ENCODE results near the gene AKAP7.

Gene AKAP7

DNA sequence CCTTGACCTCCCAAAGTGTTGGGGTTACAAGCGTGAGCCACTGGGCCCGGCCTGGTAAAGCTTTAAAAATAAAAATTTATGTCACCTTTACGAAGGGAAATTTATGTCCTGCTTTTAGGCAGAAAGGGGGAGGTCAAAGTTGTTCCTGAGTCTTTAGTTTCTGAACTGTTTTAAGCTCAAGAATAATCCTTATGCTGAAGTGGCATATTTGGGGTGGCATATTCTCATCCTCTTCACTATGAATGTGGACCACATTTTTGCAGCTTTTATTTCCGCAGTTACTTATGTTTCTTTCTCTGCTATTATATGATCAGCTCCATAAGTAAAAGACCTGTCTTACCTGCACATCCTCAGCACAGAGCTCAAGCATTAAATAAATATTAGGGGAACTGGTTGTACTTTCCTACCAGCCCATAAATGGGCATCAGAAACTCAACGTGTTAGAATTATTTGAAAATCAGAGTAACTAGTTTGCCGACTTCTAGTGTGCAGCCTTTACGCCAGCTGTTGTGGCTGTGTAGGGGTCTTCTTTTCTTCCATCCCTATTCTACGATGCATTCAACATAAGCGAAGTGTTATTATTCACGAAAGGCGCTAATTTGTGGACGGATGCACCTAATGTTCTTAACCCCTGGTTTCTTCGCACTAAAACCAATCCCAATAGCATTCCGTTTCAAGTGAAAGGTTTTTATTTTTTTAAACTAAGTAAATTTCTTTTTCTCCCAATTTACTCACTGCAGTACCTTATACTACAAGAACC lies 867 bp upstream of the AKAP7 start:
- DNase-seq: no peak

DNA sequence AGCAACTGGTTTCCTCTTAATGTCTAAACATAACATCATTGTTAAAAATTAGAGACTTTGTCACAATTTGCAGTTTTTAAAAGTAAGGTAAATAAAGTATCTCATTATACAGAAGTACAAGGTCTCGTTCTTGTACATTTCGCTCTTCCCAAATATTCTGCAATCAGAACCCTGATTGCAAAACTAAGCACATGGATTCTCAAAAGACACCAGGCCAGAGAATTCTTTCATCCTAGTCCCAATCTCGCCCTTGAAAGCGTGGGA lies 355 bp upstream of the AKAP7 start:
- DNase-seq: peak; percentile 2

DNA sequence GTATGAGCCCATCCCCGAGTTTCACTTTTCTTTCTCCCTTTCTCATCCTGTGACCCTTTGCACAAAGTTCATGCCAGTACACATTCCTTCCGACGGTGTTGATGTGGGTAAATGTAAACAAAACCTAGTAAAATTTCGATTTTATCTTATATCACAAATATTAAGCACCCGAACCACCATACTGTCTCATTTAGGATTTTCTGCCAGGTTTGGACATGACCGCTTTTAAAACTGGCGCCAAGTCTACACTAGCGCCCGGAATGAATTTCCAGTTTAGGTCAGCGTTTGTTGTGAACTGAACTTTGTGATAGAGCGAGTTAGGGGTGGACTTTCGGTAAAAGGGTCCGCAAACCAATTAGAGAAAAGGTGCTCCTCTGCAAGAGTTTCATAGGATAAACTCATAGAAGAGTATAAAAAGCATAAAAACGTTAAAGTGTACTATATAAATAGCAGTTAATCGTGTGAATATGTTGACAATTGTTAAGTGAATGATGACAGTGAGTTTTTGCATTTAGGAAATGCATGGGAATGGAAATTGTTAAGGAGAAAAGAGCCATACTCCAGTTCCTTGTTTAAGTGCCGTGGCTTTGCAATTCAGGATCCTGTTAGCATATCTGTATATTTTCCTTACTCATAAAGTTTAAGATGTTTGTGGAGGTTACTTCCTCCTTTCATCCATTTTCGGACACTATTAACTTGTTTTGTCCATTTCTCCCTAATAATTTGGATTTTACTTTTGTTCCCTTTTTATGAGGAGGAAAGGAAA lies 937 bp downstream of the AKAP7 start:
- DNase-seq: no peak

DNA sequence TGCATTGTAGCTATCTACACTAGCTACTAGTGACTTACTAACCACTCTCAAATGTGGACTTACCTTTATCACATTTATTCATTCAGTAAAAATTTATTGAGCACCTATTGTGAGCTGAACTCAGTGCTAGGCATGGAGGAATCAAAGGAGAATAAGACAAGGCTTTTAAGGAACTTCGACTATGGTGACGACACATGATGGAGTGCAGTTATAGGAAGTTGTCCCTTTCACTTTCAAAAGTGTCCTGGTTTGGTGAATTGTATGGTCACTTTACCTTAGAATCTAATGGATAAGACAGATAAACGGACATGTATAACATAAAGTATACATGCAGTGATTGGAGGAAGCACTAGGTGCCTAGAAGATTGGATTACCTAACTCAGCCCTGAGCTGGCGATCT lies 4.3 kb downstream of the AKAP7 start:
- no peak for DNase-seq

DNA sequence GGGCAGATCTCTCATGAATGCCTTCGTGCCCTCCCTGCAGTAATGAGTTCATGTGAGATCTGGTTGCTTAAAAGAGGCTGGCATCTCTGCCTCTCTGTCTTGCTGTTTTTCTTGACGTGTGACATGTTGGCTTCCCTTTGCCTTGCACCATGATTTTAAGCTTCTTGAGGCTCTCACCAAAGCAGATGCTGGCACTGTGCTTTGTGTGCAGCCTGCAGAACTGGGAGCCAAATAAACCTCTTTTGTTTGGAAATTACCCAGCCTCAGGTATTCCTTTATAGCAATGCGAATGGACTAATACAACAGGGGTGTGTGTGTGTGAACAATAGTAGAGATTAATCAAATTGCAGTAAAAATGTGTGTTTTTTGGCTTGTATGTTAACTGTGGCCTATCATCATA lies 8.1 kb downstream of the AKAP7 start:
- no peak for DNase-seq

DNA sequence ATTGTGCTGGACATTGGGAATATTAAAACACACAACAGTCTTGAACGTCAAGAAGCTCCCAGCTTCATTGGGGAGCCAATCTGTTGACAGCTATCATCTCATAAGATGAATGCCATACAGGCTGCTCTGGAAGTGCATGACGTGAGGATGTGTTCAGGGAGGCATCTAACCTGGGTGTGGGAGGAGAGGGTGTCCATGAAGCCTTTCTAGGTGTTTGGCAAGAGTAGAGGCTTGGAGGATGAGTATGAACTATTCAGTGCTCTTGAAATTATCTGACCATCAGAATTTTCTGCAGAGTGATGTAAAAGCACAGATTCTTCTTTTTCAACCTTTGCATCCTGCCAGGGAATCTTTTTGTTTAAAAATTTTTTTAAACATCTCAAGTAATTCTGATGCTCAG lies 11.6 kb downstream of the AKAP7 start:
- no peak for DNase-seq

DNA sequence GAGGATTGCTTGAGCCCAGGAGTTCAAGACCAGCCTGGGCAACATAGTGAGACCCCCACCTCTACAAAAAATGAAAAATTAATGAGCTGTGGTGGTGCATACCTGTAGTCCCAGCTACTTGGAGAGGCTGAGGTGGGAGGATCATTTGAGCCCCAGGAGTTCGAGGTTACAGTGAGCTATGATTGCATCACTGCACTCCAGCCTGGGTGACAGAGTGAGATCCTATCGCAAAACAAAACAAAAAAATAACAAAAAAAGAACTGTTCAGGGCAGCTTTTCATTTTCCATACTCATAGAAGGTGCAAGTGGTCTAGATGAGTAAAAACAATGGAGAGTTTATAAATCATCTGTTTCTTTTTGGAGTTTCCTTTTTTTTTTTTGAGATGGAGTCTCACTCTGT lies 21.1 kb downstream of the AKAP7 start:
- no peak for DNase-seq

DNA sequence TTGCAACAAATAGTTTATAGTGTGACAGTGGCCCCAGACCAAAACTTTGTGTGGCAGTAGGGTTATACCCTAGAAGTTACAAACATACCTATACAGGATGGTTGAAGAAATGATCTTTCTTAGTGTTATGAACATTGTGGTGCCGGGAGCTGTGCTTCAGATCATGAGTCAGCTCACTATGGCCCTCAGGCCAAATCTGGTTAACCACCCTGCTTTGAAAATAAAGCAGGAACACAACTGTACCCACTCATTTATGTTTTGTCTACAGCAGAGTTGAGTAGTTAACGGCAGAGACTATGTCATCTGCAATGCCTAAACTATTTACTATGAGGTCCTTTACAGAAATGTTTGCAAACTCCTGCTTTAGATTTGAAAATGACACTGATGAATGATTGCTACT lies 24.3 kb downstream of the AKAP7 start:
- no peak for DNase-seq

DNA sequence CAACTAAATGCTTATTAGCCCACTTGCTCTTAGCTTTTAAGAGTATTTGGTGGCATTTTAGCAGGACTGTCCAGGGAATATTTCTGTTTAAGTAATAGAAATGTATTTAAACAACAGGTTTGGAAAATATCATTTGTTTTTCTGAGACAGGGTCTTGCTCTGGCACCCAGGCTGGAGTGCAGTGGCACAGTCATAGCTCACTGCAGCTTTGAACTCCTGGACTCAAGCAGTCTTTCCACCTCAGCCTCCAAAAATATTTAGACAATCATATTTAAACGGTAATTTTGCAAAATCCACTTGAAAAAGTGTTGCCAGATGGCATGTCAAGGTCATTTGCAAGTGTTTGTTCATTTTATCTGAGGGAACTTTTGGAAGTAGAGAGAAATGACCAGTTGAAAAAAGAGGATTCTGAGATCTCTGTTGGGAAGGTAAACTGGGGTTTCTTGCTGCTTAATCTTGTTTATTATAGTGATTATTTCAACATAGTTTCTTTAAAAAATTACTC lies 25.0 kb downstream of the AKAP7 start:
- DNase-seq: no peak

DNA sequence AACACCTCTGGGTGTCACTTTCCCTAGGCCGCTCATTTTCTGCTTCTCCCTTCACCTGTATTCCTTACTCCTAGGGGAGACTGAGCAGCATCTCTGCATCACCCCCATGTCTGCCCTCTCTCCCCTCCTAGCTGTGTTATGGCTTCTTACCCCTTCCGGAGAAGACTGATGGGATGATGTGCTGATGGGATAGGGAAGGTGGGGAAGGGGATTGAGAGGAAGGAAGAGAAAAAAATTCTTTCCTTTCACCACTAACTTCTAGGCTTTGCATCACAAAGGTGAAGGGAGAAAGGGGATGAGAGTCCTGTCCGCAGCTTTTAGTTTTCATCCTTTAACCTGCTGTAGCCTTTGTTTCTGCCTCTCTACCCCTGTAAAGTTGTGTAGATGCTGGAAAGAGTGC lies 26.7 kb downstream of the AKAP7 start:
- DNase-seq: no peak

DNA sequence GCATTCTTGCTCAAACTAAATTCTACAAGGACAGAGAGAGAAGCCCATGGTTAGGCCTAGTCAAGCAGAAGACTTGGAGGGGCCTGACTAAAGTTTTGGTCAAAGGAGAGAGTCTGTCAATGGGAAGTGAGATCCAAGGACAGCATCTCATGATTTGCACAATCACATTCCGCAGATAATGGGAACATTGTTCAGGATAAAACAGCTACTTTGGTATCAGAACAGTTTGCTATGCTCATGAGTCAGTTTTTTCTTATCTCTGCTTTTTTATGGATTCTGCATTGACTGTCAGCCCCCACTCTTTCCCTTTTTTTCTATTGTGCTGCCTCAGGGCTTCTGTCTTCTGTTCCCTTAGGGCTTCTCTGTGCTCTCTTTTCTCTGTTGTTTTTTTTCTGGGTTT lies 28.6 kb downstream of the AKAP7 start:
- DNase-seq: no peak

DNA sequence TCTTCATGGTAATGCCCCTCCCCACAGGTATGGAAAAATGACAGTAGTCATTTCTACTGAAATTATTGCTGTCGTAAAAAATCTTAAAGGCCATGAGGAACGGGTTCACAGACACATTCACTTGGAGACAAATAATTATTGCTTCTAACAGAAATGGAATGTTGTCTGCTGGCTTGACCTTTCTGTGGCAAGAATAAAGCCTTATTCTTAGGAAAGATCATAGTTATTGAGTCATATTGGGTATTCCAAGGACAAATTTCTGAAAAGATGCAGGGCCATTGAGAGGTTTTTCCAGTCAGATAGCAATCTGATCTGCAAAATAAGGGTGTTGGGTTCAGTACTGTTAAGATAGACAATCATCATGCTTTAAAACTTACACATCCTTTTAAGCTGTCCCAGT lies 29.2 kb downstream of the AKAP7 start:
- DNase-seq: no peak

DNA sequence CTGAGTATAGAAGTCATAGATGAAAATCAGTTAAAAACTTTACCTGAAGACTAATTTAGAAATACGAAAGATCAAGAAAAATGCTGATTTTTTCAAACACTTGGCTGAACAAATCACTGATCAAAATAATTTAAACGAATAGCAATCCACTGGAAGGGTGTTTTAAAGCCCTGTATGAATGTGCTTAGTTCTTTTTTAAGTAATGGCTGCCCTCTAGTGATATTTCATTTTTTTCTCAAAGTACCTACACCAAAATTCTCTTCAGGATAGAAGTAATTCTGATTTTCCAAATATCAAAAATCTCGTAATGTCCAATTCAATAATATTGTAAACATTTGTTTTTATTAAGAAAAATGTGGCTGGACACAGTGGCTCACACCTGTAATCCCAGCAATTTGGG lies 32.5 kb downstream of the AKAP7 start:
- no peak for DNase-seq

DNA sequence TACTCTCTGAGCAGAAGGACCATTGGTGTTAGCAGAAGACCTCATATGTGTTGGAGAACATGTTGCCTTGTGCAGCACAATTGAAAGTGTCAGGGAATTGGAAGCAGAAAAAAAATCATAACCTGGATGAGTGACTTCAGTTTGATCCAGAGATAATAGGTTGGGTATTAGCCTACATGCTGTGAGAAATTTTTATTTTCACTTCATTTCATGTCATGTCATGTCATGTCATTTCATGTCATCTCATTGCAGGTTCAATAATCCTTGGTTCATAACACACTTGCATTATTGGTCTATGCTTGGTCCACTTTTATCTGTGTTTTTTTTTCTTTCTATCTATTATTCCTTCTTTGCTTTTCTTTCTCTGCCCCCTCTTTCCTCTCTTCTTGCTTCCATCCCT lies 34.3 kb downstream of the AKAP7 start:
- DNase-seq: no peak

DNA sequence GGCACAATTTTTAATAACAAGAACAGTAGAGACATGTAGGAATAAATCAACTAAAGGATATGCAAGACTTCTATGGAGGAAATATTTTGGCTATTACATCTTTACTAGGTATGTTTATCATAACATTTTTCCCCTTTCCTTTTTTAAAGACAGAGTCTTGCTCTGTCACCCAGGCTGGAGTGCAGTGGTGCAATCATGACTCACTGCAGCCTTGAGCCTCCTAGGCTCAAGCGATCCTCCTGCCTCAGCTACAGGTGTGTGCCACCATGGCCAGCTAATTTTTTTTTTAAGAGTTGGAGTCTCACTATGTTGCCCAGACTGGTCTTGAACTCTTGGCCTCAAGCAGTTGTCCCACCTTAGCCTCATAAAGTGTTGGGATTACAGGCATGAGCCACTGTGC lies 37.0 kb downstream of the AKAP7 start:
- DNase-seq: no peak

DNA sequence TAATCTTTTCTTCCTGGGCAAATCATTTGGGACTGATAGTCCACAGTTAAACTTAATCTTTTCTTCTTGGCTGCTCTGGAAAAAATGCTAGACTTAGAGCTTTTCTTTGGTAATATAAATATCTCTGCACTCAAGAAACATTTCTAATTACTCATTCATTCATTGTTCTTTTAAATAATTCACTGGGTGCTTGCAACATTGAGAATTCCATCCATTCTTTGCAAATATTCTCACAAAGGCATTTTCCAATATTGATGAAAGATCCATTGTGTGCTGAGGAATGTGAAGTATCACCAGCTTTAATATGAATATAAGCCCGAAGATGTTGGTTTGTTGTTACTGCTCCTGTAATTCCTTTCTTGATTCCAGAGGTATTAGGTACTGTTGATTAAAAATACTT lies 38.4 kb downstream of the AKAP7 start:
- DNase-seq: no peak

DNA sequence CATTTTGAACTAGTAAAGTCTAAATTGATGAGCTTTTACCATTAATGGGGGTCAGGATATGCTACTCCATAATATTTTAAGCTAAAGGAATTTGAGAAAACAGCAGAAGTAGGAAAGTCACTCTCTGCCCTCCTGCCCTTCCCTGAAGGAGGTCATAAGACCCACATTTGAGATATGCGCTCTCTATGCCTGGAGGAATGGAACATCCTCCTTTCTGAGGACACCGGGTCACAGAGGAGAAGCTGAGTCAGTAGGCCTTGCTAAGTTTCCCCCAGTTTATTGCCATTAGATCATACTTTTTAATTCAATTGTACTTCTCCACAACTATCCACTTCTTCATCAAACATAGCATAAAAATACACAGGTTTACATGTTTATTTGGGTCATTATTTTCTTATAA lies 40.3 kb downstream of the AKAP7 start:
- DNase-seq: no peak

DNA sequence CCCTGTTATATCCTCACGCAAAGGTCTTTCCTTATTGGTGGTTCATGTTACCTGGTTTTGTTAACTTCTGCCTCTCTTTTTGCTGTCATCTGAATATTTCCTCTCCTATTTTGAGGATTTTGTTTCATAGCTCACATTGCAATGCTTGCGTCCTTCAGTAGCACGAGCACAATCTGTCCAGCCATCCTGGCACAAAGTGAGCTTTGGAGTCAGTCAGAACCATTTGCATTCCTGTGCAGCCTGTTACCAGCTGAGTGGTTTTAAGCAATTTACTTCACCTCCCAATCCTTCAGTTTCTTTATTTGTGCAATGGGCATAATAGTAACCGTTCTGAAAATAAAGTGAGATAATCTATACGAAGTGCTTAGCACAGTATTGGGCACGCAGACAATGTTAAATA lies 42.7 kb downstream of the AKAP7 start:
- no peak for DNase-seq

DNA sequence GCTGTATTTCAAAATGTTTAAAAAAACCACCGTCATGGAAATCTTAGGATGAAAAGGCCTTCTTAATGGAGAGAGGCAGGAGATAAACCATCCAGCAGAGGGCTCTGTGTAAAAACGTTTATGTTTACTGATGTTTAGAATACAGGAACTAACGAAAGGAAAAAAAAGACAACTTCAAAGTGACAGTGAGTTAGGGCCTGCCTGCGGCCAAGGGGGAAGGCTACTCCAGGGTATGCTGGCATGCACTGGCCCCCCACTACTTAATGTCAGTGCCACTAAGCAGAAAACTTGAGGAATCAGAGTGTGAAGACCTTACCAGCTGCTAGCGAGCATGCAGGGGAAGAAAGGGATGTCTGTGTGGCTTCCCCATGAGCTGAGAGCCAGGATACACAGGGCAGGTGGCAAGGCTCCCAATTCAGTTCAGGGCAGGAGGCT lies 47.7 kb downstream of the AKAP7 start:
- no peak for DNase-seq

DNA sequence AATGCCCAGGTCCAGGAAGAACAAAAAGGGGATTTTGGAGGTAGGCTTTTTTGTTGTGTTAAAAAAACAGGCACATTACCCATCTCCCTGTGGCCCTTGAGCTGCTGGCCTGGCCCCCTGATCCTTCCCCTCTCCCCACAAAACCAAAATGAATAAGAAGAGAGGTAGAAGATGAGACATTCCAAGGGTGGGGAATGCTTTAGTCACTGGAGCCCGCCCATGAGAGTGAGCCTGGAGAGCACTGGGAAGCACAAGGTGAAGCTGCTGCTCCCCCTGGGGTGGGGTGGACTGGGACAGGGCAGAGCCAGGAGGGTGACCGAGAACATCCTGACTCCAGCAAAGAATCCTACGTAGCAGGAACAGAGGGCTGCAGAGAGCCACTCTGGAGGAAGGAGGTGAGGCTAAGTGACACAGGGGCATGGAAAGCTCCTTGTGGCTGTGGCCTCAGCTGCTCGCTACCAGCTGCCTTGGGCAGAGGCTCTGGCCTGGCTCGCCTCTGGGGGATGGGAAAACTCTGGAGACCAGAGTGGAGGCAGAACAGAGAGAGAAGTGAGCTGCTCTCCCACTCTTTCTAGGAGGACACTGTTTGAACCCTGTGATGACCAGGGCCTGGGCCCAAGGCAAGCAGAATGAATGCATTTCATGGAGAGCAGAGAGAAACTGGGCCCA lies 48.3 kb downstream of the AKAP7 start:
- no peak for DNase-seq

DNA sequence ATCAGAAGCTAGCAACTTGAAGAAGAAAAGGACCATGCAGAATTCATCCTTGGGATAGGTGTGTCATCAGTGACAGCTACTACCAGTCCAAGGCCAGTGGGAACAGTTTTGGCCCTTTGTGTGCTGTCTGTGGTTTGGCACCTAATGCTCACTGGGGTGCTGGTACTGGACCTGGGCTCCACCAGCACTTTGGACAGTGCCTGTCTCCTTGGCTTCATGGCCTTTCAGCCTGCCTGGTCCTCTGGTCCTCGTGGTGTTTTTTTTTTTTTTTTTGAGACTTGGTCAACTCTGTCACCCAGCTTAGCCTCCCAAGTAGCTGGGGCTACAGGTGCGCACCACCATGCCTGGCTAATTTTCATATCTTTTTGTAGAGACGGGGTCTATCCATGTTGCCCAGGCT lies 56.3 kb downstream of the AKAP7 start:
- no peak for DNase-seq

DNA sequence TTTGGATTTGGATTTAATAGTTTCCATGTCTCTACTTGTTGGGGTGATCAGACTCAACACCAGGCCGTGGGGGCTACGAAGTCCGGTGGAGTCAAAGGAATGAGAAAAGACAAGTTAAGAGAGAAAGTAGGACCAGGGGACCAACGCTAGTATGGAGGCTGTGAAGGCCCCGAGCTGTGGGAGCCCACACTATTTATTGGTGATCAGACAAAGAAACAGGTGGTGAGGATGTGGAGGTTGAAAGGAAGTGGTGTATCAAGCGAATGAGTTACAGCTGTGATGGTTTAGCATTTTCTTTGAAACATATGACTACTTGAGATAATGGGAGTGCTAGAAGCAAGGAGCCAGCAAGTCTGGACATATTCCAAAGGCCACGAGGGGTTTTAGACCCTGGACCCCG lies 62.4 kb downstream of the AKAP7 start:
- DNase-seq: no peak

DNA sequence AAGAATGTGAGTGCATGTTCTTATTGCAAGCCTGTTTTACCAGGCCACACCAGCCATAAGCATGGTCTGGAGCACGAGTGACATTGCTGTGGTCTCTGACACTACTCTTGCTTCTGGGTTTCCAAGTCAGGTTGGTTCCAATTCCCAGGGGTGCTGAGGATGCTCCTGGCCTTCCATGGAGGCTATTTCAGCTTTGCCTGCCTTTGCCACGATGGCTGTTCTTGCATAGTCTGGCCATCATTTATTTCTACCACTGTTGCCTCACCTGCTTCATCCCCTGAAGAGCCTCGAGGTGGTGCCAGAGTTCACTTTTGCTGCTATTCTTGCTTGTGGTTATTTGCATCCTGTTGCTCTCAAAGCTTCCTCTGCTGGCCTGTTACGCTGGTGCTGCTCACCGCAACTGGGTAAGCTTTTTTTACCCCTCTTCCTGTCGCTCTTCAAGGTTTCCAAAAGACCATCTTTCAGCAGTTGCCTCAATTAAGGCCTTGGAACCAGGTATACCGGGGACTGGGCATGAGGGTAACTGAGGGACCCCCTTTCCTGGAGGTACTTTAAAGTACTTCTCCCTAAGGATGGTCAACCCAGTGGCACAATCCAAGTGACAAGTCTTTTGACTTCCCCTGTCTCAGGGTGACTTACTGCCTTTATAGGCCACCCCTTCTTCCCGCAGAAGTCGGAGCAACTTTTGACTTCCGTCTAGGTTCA lies 64.5 kb downstream of the AKAP7 start:
- DNase-seq: peak; percentile 32

Measured in NCI-H2171 treated with DMSO at 0.1 percent for 48 hours (cell line).